Raji (cell line): ENCODE data around the gene LMAN2.
A peak's percentile ranks its signal among the peaks of the same experiment; 100 is the strongest.

ENCODE experiments used
- POLR2A ChIP-seq: IDR thresholded peaks from 2 replicates; pipeline ENCODE4 v1.6.1; 2011; ENCODE audit warnings: low read depth, low read length, control low read depth; ENCODE audit not compliant: insufficient read depth

Gene LMAN2

DNA sequence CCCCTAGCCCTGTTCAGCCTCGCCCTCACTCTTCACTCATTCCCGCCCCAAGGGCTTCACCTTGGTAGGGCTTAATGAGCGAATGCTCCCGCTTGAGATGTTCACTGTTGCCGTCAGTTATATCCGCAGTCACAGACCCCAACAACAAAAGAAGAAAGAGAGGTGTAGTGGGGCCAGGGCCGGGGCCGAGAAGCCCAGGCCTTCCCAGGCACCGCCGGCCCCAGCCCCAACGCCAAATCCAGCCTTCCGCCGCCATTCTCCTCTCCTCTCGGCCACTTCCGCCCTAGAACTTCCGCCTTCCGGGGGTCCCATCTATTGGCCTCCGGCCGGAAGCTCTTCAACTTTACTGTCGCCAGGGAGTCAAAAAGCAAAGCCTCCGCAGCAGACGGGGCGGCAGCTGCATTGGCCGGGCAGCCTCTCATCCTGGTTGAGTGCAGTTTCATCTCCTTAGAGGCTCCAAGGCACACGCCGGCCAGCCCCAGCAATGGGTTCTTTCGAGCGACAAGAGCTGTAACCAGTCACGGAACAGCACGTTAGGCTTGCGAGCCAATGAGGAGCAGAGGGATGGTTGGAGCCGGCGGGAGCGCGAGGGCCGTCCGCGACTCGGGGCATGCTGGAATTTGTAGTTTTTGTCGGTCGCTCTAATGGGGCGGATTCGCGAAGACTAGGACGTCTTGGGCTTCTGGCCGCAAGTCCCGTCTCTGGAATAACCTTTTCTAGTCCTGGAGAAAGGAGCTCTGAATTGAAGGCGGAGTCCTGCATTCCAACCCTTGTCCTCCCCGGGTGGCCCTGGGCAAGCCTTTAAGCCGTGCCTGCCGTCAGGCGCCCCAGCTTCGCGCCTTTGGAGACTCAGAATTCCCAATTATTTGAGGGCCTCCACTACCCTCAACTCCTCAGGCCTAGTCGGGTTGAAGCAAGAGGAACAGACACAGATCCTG is at the start of gene LMAN2:
TSS of gene LMAN2 (minus strand) at position 277 of the 938 bp plus-strand sequence. CDS start at position 256, 21 bp downstream.
- peak; percentile 76 for TF ChIP-seq POLR2A

DNA sequence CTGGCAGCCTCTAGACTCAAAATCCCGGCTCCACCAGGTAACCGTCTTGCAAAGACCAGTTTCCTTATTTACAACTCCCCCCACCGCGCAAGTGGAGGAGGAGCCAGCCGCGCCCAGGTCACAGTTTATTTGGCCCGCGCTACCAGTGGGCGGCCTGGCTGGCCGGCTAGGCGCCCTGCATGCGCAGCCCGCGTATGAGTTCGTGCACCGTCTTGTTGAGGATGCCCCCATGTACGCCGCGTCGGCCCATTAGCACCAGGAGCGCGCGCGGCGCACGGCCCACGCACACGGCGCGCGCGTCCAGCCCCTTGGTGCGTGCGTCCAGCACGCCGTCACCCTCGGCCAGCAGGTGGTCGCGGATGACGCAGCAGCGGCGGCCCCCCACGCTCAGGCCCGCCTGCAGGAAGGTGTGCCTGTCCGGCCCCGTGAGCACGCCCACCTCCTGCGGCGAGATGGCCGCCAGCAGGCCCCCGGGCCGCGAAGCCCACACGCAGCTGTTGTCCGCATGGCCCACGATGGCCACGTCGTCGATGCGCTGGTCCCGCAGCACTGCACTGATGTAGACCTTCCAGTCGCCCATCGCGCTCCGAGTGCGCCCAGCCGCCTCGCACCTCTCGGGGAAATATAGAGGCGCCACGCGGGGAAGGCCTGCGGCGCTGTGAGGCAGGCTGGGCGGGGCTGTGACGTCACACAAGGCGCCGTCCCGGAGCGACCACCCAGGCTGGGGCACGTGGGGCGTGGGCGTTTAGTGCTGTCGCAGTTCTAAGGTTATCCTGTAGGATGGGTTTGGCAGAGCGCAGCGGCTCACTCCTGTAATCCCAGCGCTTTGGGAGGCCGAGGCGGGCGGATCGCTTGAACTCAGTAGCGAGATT is 48.8 kb upstream of the LMAN2 start, which contains the start of gene PFN3:
TSS of gene PFN3 (minus strand) at position 665 of the 872 bp plus-strand sequence. CDS start at position 580, 85 bp downstream.
- no peak for TF ChIP-seq POLR2A

- TF ChIP-seq POLR2A: no peak
These were observed 46.5 kb upstream of the LMAN2 start for GRCh38 chr5:177397875-177398390.

- no peak for TF ChIP-seq POLR2A
These were observed 45.3 kb upstream of the LMAN2 start for GRCh38 chr5:177396807-177397206.

DNA sequence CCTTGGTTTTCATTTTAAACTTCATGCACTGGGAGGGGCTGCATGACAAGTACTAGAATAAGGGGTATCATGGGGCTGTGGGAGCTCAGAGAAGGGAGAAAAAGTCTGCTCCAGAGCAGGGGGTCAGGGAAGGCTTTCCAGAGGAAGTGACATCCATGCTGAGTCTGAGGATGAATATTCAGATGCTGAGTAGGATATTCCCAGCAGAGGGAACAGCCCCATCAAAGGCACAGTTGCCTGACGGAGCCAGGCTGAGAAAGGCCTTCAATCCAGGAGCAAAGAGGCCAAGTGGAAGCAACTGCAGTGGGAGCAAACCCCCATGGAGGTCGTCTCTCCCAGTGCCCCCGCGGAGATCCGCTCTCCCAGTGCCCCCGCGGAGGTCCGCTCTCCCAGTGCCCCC is 44.6 kb upstream of the LMAN2 start:
- TF ChIP-seq POLR2A: no peak

DNA sequence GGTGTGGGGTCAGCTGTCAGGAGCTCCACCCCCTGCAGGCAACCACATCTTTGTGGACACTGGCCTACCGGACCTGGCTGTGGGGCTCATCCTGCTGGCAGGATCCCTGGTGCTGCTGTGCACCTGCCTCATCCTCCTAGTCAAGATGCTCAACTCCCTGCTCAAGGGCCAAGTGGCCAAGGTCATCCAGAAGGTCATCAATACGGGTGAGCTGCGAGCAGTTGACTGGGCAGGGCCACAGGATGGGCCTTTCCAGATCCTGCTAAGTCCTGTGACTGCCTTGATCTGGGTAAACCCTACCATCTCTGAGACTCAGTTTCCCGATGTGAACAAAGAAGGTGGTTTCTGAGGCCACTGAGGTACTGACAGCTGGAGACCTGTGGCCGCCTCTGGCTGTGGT is 42.5 kb upstream of the LMAN2 start:
- TF ChIP-seq POLR2A: no peak

DNA sequence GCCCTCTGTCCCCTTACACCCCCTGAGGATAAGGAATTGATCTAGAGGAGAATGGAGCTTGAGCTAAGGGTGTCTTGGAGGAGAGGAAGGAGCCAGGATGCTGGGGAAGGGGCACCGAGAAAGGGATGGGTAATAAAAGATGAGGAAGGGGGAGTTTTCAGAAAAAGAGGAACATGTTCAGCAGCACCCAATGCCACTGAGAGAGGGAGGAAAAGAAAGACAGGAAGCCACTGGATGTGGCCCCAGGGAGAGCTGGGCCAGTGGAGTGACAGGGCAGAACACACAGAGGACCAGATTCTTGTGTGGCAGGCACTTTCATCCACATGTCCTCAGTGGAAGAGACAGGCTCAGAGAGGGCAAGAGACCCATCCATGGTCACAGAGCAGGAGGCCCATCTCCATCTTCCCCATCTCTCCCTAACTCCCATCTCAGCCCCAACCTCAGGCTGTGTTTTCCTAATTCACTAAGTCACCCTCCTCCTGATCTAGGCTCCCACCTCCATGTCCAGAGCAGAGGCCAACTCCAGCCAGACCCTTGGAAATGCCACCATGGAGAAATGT is 41.8 kb upstream of the LMAN2 start:
- TF ChIP-seq POLR2A: no peak

- no peak for TF ChIP-seq POLR2A
These were observed 41.3 kb upstream of the LMAN2 start for GRCh38 chr5:177392765-177393164.

- TF ChIP-seq POLR2A: 0 out of 2 replicates have a peak, but pooled peaks have one; percentile 20
These were observed 39.2 kb upstream of the LMAN2 start for GRCh38 chr5:177390363-177391300.

DNA sequence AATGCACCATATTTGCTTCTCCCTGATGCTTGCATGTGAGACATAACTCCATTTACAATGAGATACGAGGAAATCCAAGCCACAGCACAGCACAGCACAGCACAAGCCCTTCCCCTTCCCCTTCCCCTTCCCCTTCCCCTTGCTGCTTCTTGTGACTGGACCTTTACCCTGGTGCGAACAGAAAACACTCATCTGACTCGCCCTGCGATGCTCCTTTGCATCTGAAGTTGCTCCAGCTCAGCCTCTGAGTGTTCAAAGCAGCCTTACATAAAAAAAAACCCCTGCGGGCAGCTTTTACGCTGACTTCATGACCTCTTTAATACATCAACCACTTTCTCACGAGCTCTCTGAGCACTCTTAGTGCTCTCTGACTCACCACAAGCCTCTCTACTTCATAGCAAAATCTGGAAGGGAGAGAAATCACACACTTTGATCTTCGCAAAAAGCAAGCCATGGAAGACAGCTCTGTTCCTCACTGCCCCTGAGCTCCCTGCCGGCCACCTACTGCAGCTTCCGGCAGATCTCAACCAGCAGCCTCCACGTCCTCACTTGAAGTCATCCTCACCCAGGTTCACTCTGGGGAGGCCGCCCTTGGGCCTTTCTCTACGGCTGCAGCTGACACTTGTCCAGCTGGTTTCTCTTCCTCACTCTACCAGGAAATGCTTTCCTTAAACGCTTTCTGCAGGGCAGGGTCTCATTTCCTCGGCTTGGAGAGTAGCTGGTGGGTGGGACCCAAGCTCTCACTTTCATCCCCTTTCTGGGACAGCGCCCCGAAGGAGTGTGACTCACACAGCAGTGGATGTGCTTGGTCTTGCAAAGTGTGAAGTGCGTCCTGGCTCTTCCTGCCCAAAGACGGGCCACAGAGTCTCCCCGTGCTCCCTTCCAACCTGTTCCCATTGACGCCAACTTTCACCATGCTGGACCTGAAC is 38.0 kb upstream of the LMAN2 start:
- no peak; the same call in 1 of the 2 replicates for TF ChIP-seq POLR2A

GRCh38 chr5:177388521-177389052 is 37.1 kb upstream of the LMAN2 start:
- no peak for TF ChIP-seq POLR2A

GRCh38 chr5:177387405-177387804 is 35.9 kb upstream of the LMAN2 start:
- no peak for TF ChIP-seq POLR2A

- TF ChIP-seq POLR2A: no peak
These were observed 35.1 kb upstream of the LMAN2 start for GRCh38 chr5:177386542-177386941.
